ENCODE measurements around the gene HSF5.
A peak's percentile ranks its signal among the peaks of the same experiment; 100 is the strongest.

HSF5 gene, protein sequence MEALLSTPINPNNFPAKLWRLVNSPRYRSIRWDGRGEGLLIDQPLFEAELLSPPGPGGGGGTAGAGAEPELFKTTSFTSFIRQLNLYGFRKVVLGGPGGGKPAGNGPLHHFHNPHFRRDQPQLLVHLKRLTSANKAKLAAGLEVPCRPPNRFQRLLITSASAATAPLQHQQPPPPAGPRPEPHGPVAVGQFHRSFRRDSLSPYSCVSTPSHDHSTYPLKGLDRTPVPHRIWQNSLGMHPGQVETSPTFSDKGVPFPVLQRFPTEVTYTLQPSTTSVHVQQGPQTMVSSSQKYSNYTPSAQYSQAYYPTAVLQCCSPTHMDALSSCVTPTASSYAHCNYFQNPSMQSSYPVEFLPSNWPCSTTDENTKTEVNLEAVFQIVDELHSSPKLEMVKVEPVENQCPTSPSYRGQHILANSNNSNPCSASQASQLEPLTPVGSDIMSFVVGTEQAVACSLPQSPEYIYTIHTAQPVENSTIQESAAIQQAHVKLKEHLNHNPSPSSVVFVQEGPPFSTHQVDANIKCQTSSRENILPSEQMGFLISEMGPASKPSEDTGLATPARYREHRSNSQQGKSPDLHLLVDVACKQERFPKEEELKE

DNA sequence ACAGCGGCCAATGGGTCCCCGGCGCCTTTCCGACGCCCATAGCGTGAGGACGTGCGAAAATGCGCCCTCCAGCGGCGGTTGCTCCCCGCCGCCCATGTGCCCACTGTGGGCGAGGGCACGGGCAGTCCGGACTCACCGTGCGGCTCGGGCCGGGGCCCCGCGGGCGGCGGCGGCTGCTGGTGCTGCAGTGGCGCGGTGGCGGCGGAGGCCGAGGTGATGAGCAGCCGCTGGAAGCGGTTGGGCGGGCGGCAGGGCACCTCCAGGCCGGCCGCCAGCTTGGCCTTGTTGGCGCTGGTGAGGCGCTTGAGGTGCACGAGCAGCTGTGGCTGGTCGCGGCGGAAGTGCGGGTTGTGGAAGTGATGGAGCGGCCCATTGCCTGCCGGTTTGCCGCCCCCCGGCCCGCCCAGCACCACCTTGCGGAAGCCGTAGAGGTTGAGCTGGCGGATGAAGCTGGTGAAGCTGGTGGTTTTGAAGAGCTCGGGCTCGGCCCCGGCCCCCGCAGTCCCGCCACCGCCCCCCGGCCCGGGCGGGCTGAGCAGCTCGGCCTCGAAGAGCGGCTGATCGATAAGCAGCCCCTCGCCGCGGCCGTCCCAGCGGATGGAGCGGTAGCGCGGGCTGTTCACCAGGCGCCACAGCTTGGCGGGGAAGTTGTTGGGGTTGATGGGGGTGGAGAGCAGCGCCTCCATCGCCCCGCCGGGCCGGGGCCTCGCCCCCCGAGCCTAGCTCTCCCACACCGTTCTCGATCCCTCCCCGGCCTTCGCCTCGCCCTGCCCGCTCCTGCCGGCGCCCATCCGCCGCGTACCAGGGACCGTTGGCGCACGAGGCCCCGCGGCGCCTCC, at the start of gene HSF5:
HSF5 (minus strand) TSS at position 820 of the 839 bp plus-strand sequence; CDS start at position 686, 134 bp downstream.
- DNase-seq: no peak

DNA sequence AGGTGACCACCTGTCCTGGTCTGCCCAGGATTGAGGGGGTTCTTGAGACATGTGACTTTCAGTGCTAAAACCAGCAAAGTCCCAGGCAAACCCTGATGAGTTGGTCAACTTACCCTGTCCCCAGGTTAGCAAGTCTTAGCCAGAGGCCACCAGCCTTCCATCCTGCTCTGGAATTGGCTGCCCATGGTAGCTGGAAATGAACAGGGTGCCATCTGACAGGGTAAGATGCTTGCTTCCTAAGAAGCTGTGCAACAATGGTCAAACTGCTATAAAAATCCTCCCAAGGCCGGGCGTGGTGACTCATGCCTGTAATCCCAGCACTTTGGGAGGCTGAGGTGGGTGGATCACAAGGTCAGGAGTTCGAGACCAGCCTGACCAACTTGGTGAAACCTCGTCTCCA, 49.1 kb upstream of the HSF5 start:
- DNase-seq: no peak

DNA sequence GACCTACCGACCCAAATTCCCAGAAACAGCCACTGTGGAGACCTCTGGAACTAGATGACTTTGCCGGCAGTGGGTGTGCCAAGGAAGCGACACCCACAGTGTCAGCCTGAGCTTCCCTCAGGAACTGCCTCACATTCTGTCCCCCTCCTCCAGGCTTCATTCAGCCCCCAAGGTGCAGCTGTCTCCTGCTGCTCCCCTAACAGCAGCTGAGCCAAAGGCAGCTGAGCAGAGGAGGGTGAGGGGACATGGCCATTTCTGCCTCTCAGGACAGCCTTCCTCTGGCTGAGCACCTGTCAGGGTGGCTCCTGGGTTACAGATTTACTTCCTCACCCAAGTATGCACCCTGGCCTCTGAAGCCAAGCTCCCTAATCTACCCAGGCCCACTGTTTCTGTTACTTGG, 48.3 kb upstream of the HSF5 start:
- DNase-seq: no peak

DNA sequence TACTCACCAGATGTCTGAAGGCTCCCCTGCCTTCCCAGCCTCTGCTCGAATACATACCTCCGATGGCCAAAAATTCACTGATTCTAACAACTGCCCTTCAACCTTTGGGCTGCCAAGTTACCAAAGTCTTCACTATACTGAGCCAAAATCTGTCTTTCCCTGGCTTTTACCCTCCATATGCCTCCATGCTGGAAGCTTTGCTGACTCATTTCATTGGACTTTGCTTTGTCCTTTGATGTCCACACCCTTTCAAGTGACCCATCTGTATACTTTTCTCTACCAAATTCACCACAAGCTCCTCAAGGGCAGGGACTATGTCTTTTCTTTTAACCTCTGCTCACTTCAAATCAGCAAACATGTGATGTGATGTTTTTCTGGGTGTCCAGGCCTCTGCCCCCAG, 47.2 kb upstream of the HSF5 start:
- no peak for DNase-seq

DNA sequence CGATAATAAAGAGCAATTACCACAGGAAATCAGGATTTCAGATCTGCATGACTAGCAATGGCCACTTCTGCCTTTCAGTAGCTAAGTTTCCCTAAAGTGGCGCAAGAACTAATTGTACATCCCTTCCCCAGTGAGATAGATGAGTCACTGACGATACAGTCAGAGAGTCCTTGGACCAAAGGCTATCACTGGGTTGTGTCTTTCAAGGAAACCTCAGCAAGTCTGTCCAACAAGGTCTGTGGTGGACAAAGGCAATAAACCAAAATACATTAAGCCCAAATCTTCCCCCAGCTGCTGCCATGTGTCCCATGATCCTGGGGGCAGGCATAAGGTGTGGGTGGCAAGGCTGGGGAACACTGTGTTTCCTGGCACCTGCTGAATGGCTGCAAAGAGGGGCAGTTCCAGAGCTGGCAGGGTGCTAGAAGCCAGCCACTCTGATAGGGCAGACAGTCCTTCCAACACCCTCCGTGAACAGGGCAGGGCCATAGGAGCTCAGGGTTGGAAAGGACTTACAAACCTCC, 46.8 kb upstream of the HSF5 start:
- no peak for DNase-seq

DNA sequence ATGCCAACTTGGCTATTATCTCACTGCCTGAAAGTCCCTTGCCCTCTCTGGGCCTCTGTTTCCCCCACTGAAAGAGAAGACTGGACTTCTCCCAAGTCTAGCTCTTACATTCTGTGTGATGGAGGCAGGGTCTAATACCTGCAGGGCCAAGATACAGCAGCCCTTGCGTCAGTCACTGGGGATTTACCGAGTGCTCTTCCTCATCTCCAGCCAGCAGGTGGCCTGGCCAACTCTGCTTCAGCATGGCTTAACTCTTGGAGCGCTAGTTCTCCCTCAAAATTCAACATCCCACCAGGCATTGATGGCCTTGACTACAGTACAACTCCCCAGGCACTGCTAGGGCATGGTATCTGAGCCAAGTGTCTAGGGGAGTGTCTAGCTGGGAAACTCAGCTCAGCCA, 46.1 kb upstream of the HSF5 start:
- no peak for DNase-seq

DNA sequence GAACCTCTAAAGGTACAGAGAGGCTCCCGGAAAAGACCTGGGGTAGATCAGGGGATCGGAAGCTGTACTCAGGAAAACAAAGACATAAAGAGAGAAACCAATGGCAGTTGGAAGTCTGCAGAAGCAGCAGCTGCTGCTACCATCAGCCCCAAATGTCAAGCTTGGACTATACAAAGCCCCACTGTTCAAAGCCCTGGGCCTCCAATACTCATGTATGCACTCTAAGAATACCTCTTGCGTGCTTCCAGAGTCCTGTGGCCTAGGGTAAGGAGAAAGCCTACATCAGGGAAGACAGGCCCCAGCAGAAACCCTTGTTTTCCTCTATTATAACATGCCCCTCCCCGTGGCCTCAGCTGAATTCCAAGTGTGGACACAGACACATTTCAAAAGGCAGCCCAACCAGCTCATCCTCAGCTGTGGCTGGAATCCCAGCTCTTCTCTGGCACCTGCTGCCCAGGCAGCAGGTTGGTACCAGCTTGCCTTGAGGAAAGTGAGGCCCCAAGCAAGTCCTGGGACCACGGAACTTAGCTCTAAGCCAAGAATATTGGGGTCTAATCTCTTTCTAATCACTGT, 45.5 kb upstream of the HSF5 start:
- no peak for DNase-seq

DNA sequence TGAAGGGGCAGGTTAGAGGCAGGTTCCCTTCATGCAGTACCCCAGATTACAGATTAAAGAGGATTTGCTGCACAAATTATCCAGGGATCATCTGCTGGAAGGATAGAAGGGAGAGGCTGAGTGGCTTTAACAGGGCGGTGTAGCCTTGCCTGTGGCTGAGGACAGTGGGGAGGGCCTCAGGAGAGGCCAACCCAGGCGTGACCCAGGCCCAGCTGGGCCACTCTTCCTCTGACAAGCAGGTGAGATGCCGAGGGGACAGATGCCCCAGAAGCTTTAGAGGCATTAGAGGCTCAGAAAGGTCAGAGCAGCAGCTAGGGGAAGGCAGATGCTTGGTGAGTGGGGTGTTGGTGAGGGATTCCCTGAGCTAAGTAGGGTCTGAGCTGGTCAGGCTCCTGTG, 44.3 kb upstream of the HSF5 start:
- no peak for DNase-seq

DNA sequence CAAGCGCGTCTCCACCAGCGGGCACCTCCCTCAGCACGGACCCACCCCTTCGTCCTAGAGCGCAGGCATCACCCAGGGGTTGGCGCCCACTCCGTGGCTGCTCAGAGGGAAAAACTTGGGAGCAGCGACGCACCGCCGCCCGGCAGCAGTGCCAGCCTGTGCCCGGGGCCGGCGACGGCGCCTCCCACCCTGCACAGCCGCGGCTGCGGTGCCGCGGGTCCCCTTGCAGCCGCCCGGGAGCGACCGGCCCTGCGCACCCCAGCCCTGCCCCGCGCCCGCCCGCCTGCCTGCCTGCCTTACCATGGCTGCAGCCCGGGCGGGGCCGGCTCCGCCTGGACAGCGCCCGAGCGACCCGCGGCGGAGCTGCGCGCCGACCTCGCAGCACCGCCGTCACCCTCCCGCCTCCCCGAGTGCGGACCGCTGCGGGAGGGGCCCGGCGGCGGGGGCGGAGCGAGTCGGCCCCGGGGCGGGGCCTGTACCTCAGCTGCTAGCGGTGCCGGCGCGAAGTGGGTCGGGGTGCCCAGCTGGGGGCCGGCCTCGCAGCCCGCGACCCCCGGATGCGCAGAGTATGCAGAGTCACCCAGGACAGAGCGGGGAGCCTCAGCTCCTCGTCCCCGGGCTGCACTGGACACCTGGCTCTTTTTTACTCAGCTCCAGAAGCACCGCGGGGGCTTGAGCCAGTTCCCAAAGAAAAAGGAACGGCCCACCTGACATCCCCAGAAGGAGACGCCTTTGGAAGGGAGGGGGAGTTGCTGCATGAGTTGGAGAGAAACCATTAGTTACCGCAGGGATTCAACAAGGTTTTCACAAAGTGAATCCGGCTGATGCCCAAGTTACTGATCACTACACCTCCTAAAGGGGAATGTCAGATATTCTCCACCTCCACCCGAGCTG, 43.7 kb upstream of the HSF5 start:
- DNase-seq: no peak

DNA sequence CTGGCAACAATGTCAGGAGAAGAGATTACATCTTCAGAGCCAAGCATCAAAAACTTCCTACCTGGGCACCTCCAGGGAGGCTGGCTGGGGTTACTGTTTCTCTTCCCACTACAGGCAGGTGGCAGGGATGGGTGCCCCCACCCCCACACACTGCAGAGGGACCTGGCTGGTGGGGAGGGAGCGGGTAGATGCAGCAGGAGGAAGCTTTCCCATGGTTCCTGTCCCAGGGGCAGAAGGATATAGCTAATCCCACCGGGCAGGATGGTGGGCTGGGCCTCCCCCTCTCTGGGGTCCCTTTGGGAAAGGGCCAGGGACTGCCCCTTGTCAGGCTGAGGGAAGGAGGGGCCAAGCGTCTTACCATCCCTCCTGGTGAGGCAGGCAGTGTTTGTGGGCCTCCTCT, 42.9 kb upstream of the HSF5 start:
- no peak for DNase-seq

DNA sequence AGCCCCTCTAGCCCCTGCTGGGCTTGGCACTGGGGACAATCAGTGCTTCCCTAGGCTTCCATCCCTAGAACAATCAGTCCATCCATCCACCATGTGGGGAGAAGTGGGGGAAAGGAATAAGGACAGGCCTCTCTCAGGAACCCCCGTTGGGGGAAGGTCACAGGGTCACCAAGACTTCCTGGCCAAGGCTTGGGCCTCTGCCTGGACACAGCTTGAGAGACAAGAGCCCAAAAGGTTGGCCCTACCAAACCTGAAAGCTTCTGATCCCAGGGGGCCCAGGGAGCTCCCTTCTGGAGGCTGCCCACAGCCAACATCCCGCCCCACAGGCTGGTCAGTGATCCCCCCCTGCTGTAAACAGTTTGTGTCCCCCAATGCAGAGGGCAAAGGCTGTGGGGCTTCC, 42.4 kb upstream of the HSF5 start:
- no peak for DNase-seq

DNA sequence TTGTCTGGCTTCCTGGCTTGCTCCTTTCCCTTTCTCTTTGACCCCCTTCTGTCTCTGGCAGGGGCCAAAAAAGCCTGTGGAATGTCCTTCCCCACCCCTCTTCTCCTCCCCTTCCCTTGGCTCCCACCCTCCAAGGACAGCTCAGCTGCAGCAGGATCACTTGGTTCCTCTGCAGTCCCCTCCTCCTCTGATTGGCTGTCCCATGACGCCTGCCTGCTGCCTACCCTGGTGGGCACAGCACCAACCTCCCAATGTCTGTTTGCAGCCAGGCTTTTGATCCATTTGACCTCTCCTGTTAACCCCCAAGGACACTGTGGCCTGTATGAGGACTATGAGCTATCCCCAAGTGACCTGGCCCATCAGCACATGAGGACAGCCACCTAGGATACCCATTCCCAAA, 41.1 kb upstream of the HSF5 start:
- DNase-seq: no peak

DNA sequence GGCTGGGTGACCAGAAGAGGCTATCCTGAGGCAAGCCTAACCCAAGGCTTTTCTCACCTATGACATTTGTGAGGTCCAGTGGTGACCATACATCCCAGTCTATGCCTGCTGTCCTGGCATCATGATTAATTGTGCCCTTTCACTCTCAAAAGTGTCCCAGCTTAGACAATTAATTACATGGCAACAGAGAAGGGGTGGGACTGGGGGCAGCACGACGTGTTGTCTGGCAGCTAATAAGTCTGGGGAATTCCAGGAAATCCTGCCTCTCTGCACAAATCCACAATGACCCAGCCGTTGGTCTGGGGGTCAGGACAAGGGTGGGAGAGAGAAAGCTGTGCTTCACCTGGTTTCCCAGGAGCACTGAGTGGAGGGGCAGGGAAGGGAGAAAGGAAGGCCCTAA, 40.2 kb upstream of the HSF5 start:
- no peak for DNase-seq

DNA sequence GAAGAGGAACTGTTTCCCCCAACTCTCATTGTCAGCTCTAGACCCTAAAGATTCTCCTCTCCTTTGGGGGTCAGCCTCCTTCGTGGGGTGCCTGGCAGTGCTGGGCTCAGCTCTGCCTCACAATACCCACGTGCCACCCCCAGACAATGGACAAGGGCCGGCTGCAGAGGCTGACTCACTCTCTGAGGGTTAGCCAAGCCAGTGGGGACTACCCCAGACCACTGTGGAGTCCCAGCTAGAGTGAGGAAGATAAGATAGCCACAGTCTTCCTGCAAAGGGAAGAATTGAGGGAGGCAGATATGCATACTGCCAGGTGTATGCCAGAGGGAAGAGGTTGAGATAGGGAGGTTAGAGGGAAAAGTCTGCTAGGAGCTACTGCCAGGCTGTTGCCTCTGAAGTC, 39.7 kb upstream of the HSF5 start:
- no peak for DNase-seq

DNA sequence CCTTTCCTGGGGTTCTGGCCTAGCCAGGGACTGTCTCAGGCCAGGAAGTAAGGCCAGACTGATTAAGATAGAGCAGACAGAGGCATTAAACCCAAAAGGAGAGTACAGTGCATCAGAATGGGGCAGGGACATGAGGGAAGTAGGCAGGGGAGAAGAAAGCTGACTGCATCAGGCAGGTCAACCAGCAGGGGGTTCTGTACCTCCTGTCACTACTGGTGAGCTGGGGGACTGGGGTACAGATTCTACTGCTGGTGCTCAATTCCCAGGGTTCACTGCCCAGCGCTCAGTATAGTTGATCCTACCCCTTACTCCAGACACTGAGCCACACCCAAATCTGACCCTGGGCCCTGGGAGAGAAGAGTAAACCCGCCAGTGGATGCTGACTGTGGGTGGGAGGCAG, 39.1 kb upstream of the HSF5 start:
- DNase-seq: no peak

DNA sequence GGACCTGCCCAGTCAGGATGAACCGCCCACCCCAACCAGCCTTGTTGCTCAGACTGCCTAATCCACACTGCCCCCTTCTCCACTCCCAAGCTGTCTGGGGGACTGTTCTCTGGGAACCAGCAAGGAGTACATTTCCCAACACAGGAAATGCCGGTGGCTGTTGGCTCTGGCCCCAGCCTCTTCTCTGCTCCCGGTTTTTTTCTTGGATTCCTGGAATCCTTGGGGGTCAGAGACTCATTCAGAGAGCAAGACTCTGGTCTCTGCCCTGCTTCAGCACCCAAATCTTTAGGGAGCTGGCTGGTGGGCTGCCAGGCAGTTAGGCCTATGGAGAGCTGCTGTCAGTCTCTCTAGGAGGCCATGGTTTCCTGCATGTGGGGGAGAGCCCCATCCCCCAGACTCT, 37.0 kb upstream of the HSF5 start:
- peak; percentile 11 for DNase-seq

DNA sequence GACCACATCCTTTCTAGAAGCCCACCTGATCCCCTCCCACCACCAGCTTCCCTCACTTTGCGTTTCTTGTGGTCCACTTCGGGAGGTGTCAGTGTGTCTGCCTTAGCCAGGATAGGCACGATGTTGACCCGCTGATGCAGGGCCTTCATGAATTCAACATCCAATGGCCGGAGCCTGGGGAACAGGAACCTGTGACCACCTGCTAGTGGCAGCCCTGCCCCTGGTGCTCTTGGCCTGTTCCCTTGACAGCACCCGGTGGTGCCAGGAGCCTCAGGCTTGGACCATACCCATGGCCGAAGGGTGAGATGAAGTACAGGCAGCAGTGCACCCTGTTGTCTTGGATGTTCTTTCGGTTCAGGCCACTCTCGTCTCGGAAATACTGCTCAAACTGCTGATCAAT, 33.5 kb upstream of the HSF5 start:
- no peak for DNase-seq

DNA sequence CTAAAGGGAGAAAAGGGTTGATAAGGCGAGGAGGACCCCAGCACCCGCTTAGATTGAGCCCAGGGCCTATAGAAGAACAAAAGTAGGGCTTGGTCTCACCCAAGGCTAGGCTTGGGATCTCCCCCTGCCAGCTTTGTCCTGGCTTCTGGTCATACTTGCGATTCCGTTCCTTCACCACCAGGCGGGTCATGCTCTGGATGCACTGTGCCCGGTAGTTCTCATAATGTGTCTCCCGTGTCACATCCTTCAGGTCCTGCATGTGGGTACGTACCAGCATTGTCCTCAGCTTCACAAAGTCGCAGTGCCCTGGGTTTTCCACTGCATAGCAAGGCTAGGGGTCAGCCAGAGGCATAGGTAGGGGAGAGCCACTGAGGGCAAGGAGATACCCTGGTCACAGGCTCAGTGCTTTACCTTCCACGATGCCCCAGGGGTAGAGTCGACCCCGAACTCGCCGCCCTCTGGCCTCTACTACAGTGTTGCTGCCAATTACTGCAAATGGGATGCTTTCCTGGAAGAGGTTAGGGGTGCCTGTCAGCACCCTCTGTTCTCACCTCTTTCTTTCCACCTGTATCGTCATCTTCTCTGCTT, 32.7 kb upstream of the HSF5 start:
- DNase-seq: no peak

DNA sequence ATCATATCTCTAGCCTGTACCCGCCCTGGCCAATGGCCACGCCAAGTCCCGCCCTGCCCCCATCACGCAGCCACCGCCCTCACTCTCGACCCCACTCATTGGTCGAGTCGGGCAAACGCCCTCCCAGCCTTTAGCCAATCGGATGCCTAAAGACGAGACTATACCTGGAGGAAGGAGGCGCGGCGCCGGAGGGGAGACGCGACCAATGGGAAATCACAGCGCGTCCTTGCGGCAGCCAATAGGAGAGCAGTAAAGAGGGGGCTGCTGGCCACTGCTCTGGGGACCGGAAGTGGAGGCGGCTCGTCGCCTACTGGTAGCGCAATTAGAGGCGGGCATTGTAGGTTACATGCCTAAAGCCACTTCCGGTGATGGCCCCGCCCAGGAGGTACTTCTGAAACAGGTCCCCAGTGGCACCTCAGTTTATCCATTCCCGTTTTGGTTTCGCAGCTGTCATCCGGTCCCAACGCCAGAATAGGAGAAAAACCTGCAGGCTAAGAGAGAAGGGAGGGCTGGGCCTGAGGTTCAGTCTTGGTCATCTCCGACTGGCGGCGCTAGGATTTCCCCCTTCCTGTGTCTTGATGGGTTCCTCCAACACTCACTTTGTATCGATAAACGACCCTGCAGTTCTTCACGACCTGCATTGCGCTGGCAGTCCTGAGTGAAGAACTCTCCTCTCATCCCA, 29.9 kb upstream of the HSF5 start:
- peak; percentile 100 for DNase-seq

DNA sequence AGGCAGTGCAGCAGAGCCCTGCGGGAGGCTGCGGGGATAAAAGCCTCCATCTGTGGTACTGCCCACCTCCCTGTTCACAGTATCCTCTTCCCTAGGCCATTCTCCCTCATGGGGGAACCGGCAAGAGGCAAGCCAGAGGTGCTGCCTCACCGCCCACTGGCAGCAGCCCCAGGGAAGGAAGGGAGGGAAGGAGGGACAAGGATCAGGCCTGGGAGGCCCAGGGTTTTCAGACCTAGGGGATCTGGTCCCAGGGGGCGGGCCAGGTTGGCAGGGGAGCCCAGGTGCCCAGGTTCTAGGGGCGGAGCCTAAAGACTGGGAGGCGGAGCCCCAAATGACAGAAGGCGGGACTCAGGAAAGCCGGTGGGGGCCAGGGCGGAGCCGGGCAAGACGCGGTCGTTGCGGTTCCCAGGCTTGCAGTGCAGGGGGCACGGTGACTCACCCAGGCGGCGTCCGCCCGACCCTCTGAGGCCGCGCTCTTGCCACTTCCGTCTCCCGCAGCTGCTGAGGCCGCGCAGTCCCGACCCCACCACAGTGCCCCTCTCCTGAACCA, 29.2 kb upstream of the HSF5 start:
- DNase-seq: no peak
